AG10803 (cell line): ENCODE results near the gene SPACA9.

ENCODE experiments used
- DNase-seq: peaks from one replicate; pipeline ENCODE4 v3.0.0; 2010; ENCODE audit warnings: low read depth
- H3K4me3 ChIP-seq: 2 replicates; pipeline ENCODE4 v1.5.1; 2011; ENCODE audit warnings: mild to moderate bottlenecking, low read length, control low read depth
- CTCF ChIP-seq: conservative IDR thresholded peaks from 2 replicates; pipeline ENCODE4 v1.5.1; 2011; ENCODE audit warnings: mild to moderate bottlenecking, low read length, control low read depth, inconsistent platforms

Gene SPACA9

DNA sequence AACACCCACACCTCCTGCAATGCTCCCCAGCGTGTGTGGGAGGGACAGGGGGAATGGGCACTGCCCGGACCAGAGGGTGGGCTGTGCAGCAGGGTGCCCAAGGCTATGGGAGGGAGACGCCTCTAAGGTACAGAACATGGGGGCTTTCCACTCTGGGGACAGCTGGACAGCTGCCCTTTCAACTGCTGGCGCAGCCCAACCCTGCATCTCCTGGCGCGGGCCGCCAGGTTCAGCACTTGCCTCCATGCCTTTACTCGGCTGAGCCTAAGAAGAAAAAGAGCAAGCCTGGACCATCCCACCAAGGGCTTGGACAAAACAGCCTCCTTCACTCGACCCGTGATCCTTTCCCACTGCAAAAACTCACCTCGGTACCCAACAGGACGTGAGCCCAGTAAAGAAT lies 15.6 kb upstream of the SPACA9 start:
- DNase-seq, result no peak
- TF ChIP-seq CTCF, result no peak
- H3K4me3 ChIP-seq, result no peak overlapping the region

- H3K4me3 ChIP-seq, result no peak overlapping the region
- no peak for TF ChIP-seq CTCF
- no peak for DNase-seq
Measured at GRCh38 chr9:132864277-132864676, 14.4 kb upstream of the SPACA9 start.

DNA sequence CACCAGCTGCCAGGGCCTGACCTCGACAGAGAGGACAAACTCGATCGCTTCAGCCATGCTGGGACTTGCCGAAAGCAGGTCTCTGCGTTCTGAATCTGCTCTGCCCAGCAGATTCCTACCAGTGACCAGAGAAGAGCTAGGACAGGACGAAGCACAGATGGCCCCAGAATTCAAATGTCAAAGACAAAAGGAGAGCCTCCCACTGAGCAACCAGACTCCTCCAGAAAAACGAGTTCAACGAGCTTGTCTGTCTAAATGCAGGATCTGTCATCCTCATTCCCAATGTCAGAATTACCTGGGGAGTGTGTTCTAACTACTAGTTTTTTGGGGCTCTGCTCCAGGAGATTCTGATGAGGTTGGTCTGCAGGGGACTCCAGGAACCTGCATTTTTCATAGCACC lies 14.0 kb upstream of the SPACA9 start:
- H3K4me3 ChIP-seq, result no peak overlapping the region
- no peak for DNase-seq
- no peak for TF ChIP-seq CTCF

DNA sequence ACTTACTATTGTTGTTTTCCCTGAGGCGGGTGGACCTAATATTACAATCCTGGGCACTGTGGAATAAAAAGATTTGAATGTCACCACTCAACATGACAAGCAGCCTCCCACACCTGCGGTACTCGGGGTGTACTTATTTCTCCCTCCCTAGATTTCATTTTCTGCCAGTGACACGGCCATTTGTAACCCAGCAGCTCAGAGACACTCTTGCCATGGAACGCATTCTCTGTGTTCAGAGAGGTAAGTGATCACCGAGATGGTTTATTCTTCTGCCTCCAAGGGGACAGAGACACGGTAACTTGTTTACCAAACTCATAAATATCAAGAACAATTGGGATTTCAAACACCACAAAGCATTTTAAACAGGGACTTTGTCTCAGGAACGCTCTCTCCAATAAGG lies 11.8 kb upstream of the SPACA9 start:
- no peak overlapping the region for H3K4me3 ChIP-seq
- no peak for TF ChIP-seq CTCF
- DNase-seq, result no peak

GRCh38 chr9:132869266-132869665 lies 9.4 kb upstream of the SPACA9 start:
- no peak for TF ChIP-seq CTCF
- H3K4me3 ChIP-seq, result no peak overlapping the region
- no peak for DNase-seq

DNA sequence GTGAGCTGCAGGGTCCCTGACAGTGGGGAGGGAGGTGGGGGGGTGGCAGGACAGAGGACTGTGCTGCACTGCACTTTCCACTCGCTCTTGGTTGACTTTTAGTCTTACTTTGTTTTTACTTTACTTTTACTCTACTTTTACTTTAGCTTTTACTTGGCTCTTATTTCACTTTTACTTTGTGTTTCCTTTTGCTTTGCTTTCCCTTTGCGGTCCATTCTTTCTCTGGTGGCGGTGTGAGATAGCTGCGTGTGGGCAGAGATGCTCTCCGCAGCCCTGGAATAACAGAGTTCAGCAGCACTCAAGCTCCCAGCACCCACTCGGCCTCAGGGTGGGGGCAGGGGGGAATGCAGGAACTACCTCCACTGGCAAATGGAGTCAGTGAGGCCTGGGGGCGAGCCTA lies 5.3 kb upstream of the SPACA9 start:
- no peak for DNase-seq
- no peak for TF ChIP-seq CTCF
- H3K4me3 ChIP-seq, result no peak overlapping the region

DNA sequence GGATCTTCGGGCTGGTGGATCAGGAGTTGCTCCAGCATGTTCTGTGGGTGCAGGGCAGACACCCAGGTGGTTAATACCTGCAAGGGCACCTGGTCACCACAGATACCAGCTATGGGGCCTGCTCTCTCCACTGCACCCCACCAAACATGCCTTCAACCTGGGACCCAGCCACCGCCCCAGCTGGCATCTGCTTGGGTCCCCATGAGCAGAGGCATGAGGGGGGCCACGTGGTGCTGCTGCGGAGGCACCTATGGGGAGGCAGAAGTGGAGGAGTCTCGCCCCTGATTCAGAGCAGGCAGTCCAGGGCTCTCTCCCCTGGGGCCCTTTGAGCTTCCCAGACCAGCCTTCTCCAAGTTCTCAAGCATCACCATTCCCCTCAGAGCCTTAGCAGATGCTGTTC lies 3.5 kb upstream of the SPACA9 start:
- no peak for TF ChIP-seq CTCF
- no peak for DNase-seq
- no peak overlapping the region for H3K4me3 ChIP-seq
